ENCODE data around the gene PLPP2. TPM values are rescaled to one million over a fixed set of nuclear protein-coding genes. Genes with fewer than 3 reads are reported as not detected.

PLPP2 gene
- total RNA-seq, 2 donors from 2014 or later = 0.56 to 1.6 TPM

DNA sequence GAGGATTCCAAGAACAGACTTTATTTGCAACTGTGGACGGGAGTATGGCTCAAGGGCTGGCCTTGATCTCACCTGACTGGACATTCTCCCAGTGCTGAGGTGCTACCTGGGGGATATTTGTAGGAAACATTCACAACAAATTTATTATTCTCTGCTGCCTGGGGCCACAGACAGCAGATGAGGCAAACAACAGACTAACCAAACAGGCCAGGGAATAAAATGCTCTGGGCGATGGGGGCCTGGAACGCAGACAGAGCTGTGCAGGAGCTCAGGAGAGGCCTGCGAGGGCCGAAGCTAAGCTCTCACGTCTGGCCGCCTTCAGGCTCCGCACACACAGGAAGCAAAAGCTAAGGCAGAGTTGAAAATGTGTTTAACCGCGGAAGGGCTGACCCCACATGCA is 7.8 kb downstream of the PLPP2 start:
- DNase-seq (ENCODE audit: low spot score) = no peak
- Histone ChIP-seq H3K27ac (no peak overlapping the region), H3K27me3 (replicated peaks; ENCODE audit: insufficient read depth) (no peaks in the 10 kb centered on the region), H3K4me3 (no peak overlapping the region), H3K9me3 (no peaks in the 10 kb centered on the region), H3K36me3 (no peaks in the 10 kb centered on the region), H3K4me1 (ENCODE audit: control insufficient read depth in 1 of 2, low read depth in 2 of 2) (no peaks in the 10 kb centered on the region)
- TF ChIP-seq, protein P1, sequence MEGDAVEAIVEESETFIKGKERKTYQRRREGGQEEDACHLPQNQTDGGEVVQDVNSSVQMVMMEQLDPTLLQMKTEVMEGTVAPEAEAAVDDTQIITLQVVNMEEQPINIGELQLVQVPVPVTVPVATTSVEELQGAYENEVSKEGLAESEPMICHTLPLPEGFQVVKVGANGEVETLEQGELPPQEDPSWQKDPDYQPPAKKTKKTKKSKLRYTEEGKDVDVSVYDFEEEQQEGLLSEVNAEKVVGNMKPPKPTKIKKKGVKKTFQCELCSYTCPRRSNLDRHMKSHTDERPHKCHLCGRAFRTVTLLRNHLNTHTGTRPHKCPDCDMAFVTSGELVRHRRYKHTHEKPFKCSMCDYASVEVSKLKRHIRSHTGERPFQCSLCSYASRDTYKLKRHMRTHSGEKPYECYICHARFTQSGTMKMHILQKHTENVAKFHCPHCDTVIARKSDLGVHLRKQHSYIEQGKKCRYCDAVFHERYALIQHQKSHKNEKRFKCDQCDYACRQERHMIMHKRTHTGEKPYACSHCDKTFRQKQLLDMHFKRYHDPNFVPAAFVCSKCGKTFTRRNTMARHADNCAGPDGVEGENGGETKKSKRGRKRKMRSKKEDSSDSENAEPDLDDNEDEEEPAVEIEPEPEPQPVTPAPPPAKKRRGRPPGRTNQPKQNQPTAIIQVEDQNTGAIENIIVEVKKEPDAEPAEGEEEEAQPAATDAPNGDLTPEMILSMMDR (IDR thresholded peaks at IDR 0.05) = no peak
- ATAC-seq (ENCODE audit: insufficient number of reproducible peaks, low FRiP score, low read depth) = no peak

DNA sequence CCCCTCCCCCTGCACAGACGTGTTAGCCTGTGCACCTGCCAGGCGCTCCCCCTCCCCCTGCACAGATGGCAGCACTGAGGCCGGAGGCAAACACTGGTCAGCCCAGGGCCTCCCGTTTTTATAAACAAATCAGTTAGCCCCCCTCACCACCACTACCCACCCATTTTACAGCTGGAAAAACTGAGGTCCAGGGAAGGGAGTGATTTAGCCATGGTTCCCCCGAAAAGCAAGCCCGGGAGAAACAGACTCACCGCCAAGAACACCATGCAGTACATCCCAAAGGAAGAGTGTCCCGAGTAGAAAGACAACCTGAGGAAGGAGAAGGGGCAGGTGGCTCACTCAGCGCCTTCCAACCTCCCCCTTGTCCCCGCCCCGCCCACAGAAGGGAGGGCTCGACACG is 8.7 kb downstream of the PLPP2 start:
- H3K4me1 ChIP-seq (ENCODE audit: control insufficient read depth in 1 of 2, low read depth in 2 of 2) = no peaks in the 10 kb centered on the region
- ATAC-seq (ENCODE audit: insufficient number of reproducible peaks, low FRiP score, low read depth) (no peak), DNase-seq (ENCODE audit: low spot score) (no peak)
- TF ChIP-seq, protein P1 (IDR thresholded peaks at IDR 0.05) = no peak
- no peaks in the 10 kb centered on the region for H3K36me3 ChIP-seq
- H3K4me3 ChIP-seq = no peak overlapping the region
- H3K27me3 ChIP-seq (replicated peaks; ENCODE audit: insufficient read depth) = no peaks in the 10 kb centered on the region
- no peak overlapping the region for H3K27ac ChIP-seq
- no peaks in the 10 kb centered on the region for H3K9me3 ChIP-seq

DNA sequence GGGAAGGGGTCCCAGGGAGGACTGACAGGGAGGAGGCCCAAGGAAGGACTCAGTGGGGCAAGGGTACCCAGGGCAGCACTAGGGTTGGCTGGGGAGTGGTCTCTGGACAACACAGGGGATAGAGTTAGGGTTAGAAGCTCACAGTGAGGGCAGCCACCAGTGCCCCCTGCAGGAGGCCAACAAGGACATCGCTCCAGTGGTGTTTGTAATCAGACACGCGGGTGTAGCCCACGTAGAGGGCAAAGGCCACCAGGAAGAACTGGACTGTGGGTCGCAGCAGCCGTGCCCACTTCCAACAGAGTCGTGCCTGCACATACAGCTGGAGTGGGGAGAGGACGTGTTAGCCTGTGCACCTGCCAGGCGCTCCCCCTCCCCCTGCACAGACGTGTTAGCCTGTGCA is 9.2 kb downstream of the PLPP2 start:
- ATAC-seq (ENCODE audit: insufficient number of reproducible peaks, low FRiP score, low read depth) = no peak
- Histone ChIP-seq H3K9me3 (no peaks in the 10 kb centered on the region), H3K4me3 (no peak overlapping the region), H3K36me3 (no peaks in the 10 kb centered on the region), H3K4me1 (ENCODE audit: control insufficient read depth in 1 of 2, low read depth in 2 of 2) (no peaks in the 10 kb centered on the region), H3K27ac (no peak overlapping the region), H3K27me3 (replicated peaks; ENCODE audit: insufficient read depth) (no peaks in the 10 kb centered on the region)
- TF ChIP-seq, protein P1 (IDR thresholded peaks at IDR 0.05) = no peak
- DNase-seq (ENCODE audit: low spot score) = no peak

DNA sequence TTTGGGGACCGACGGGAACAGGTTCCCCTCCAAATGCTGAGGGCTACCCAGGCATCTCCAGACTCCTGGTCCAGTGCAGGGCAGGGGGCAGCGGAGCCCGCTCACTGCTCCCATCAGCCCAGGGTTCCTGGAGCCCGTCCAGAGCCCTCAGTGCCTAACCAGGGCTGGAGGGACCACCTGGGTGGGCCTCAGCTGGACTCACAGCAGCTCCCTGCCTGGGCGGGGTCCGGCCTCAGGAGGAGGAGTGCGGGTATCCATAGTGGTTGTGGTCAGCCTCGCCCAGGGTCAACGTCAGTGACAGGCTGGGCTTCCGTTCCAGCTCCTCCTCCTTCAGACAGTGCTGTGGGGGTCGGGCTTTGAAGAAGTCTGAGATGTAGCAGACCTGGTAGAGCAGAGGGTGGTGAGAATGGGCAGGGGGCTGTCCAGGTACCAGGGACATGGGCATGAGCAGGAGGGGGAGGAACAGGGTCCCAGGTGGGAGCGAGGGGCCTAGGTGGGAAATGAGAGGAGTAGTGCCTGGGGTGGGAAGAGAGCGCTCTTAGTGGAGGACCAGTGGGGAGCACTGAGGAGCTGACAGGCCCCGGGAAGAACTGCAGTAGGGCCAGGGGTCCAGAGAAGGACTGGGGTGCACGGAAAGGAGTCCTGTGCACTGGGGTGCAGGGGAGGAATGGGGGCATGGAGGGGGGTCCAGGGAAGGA is 9.9 kb downstream of the PLPP2 start:
- Histone ChIP-seq H3K4me3 (no peak overlapping the region), H3K27me3 (replicated peaks; ENCODE audit: insufficient read depth) (no peaks in the 10 kb centered on the region), H3K36me3 (no peaks in the 10 kb centered on the region), H3K27ac (no peak overlapping the region), H3K4me1 (ENCODE audit: control insufficient read depth in 1 of 2, low read depth in 2 of 2) (no peaks in the 10 kb centered on the region), H3K9me3 (no peaks in the 10 kb centered on the region)
- DNase-seq (ENCODE audit: low spot score) (no peak), ATAC-seq (ENCODE audit: insufficient number of reproducible peaks, low FRiP score, low read depth) (no peak)
- TF ChIP-seq, protein P1 (IDR thresholded peaks at IDR 0.05) = no peak

DNA sequence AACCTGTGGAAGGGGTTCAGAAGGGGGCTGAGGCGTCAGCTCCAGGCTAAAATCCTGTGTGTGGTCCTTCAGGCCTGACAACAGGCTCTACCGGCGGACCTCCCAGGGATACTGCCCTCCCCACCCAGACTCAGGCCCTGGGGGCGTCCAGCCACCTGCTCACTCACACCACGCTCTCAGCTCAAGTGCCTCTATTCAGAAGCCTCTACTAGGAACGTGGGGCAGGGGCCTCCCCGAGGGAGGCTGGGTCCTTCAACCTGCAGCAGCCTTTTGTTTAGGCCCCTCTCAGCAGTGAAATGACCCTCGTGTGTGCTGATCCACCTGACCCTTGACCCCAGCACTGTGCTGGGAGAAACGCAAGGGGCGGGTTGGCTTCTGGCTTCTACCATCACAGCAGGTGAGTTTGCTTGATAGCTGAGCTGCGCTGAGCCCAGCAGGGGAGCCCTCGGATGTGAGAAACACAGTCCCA is 10.6 kb downstream of the PLPP2 start:
- Histone ChIP-seq H3K27ac (no peak overlapping the region), H3K36me3 (no peaks in the 10 kb centered on the region), H3K27me3 (replicated peaks; ENCODE audit: insufficient read depth) (no peaks in the 10 kb centered on the region), H3K4me1 (ENCODE audit: control insufficient read depth in 1 of 2, low read depth in 2 of 2) (no peaks in the 10 kb centered on the region), H3K9me3 (no peaks in the 10 kb centered on the region), H3K4me3 (no peak overlapping the region)
- TF ChIP-seq, protein P1 (IDR thresholded peaks at IDR 0.05) = no peak
- ATAC-seq (ENCODE audit: insufficient number of reproducible peaks, low FRiP score, low read depth) = no peak
- DNase-seq (ENCODE audit: low spot score) = no peak
